ENCODE results near the gene CACNA2D1. TPM values are rescaled to one million over a fixed set of nuclear protein-coding genes. Genes with fewer than 3 reads are reported as not detected.

CACNA2D1 gene
- total RNA-seq, 1 experiment from 2014 or later, result 36.2 TPM

DNA sequence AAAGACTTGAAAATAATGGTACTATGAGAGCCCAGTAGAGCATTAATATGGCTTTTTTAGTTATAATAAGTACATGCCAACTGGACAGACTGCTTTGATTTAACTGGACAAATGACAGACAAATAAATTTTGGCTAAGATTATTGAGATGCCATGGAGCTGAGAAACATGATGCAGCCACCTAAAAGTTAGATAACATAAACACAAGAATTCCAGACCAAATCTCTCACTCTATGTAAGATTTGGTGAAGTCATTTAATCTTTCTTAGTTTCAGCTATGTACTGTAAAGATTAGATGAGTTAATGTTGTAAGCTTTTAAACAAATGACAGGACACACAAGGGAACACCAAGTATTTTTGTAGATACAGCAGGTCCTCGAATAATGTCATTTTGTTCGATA, 118.2 kb downstream of the CACNA2D1 start:
- H3K18ac ChIP-seq (ENCODE audit: insufficient read length, low read depth, low read length), result no peak overlapping the region
- no peaks in the 10 kb centered on the region for H3K27me3 ChIP-seq (ENCODE audit: insufficient read depth, low read length)
- no peak overlapping the region for H3K27ac ChIP-seq (ENCODE audit: insufficient read length, low read depth, low read length)
- H2BK20ac ChIP-seq (ENCODE audit: low read depth, low read length, poor library complexity, severe bottlenecking), result no peak overlapping the region
- DNase-seq, result no peak
- no peak overlapping the region for H2BK120ac ChIP-seq (ENCODE audit: low read depth, low read length, poor library complexity, severe bottlenecking)
- no peak overlapping the region for H4K5ac ChIP-seq (ENCODE audit: insufficient read length, low read depth, low read length)
- H3K9me3 Mint-ChIP-seq, result no peaks in the 10 kb centered on the region
- H2BK15ac ChIP-seq (ENCODE audit: low read depth, low read length), result no peak overlapping the region
- H2BK5ac ChIP-seq (ENCODE audit: insufficient read length, low read length), result no peak overlapping the region
- peaks cover 5 to 8% of the 10 kb centered on the region in 2 experiments; a peak in 2 of 4 replicates for H3K4me1 Mint-ChIP-seq
- no peaks in the 10 kb centered on the region for H3K9me3 ChIP-seq (ENCODE audit: control insufficient read depth, low read depth, low read length)
- no peak overlapping the region for H3K4me2 ChIP-seq (ENCODE audit: insufficient read depth, insufficient read length, low read length)
- no peak overlapping the region for H3K4me3 Mint-ChIP-seq
- no peak overlapping the region for H3K27ac Mint-ChIP-seq
- no peak overlapping the region for H4K91ac ChIP-seq (ENCODE audit: insufficient read length, low read depth, low read length)
- H3T11ph ChIP-seq (ENCODE audit: low read length), result no peak overlapping the region
- TF ChIP-seq, protein P1, sequence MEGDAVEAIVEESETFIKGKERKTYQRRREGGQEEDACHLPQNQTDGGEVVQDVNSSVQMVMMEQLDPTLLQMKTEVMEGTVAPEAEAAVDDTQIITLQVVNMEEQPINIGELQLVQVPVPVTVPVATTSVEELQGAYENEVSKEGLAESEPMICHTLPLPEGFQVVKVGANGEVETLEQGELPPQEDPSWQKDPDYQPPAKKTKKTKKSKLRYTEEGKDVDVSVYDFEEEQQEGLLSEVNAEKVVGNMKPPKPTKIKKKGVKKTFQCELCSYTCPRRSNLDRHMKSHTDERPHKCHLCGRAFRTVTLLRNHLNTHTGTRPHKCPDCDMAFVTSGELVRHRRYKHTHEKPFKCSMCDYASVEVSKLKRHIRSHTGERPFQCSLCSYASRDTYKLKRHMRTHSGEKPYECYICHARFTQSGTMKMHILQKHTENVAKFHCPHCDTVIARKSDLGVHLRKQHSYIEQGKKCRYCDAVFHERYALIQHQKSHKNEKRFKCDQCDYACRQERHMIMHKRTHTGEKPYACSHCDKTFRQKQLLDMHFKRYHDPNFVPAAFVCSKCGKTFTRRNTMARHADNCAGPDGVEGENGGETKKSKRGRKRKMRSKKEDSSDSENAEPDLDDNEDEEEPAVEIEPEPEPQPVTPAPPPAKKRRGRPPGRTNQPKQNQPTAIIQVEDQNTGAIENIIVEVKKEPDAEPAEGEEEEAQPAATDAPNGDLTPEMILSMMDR (conservative IDR thresholded peaks at IDR 0.05), result no peak
- H2BK12ac ChIP-seq (ENCODE audit: insufficient read length, low read depth, low read length), result no peak overlapping the region
- H3K23ac ChIP-seq (ENCODE audit: insufficient read length, low read depth, low read length), result no peak overlapping the region
- no peak overlapping the region for H3K56ac ChIP-seq (ENCODE audit: insufficient read length, low read depth, low read length)
- H2AFZ ChIP-seq (ENCODE audit: low read length), result no peak overlapping the region
- H3K79me2 ChIP-seq (ENCODE audit: insufficient read depth, low read length), result no peaks in the 10 kb centered on the region
- no peaks in the 10 kb centered on the region for H3K23me2 ChIP-seq (ENCODE audit: insufficient read length, low read depth, low read length, poor library complexity, severe bottlenecking)
- H3K9ac ChIP-seq (ENCODE audit: extremely low read depth, insufficient read length, low read length), result no peak overlapping the region
- no peaks in the 10 kb centered on the region for H3K27me3 Mint-ChIP-seq (ENCODE audit: low read depth)
- H3K4me1 ChIP-seq (ENCODE audit: insufficient read depth, low read length), result no peaks in the 10 kb centered on the region
- H2AK5ac ChIP-seq (ENCODE audit: insufficient read length, low read length), result no peak overlapping the region
- no peak overlapping the region for H3K4ac ChIP-seq (ENCODE audit: low read depth, low read length)
- peaks cover 1 to 5% (median 3%) of the 10 kb centered on the region in 3 experiments; a peak in 4 of 7 replicates for H3K36me3 Mint-ChIP-seq (ENCODE audit: insufficient read depth in 1 of 3, low read depth in 3 of 3)
- H4K20me1 ChIP-seq (ENCODE audit: control insufficient read depth, insufficient read depth, insufficient read length), result no peaks in the 10 kb centered on the region
- no peak overlapping the region for H3K14ac ChIP-seq (ENCODE audit: insufficient read depth, low read length)
- no peak overlapping the region for H4K8ac ChIP-seq (replicated peaks; ENCODE audit: insufficient read length, low read depth, low read length)
- peaks cover 3% of the 10 kb centered on the region for H3K79me1 ChIP-seq (ENCODE audit: insufficient read depth, low read depth, low read length, poor library complexity, severe bottlenecking)
- WGBS (ENCODE audit: extremely low coverage, insufficient read length, low lambda C conversion rate), result no CpG with 5 or more reads among the region's 2 CpGs
